Endometrium (tissue), 2 donors: ENCODE data around the gene ABCG5.

Experiments used
- FAIRE-seq: peaks from 2 replicates; lab custom pipeline; 2012; peaks lifted over from hg19 to GRCh38; lab: Jason Lieb, UNC
- donor health status: control.
- donor health status: control.

ABCG5 gene

DNA sequence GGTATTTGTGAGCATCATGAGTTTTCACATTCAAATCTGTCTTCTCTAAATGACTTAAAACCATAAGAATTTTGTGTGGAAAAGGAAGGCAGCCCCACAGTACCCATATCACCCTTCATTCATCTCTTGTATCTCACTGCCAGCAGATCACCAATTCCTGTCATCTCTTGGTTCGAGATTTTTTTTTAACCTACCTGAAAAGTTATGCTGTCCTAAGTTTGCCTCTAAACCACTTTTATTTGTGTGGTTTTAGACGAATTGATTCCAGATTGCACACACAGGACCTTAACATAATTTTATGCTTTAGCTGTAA is 32.0 kb downstream of the ABCG5 start:
- no peak for FAIRE-seq

DNA sequence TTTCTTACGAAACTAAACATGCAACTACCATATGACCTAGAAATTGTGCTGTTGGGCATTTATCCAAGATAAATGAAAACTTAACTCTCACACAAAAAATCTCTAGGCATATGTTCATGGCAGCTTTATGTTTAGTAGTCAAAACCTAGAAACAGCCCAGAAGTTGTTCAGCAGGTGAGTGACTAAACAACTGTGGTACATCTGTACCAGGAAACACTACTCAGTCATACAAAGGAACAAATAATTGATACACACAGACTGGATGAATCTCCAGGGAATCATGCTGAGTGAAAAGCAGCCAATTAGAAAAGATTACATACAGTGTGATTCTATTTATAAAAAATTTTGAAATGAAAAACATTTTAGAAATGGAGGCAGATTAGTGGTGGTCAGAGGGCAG is 35.5 kb downstream of the ABCG5 start:
- FAIRE-seq: no peak

DNA sequence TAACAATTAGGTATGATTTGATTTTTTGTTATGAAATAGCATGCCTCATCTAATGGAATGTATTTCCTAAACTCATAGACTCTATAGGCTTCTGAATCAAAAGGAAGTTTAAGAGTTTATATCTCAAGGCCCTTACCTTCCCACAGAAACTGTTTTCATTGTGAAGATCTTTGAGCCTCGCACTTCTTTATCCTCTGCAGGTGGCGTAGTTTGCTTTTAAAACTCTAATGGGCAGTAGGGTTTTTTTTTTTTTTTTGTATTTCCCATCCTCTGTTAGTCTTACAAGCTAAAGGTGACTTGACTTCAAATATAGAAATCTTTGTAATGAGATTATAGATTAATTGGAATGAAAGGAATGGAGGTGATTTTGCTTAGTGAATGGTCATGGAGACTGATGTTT is 36.5 kb downstream of the ABCG5 start:
- no peak for FAIRE-seq

DNA sequence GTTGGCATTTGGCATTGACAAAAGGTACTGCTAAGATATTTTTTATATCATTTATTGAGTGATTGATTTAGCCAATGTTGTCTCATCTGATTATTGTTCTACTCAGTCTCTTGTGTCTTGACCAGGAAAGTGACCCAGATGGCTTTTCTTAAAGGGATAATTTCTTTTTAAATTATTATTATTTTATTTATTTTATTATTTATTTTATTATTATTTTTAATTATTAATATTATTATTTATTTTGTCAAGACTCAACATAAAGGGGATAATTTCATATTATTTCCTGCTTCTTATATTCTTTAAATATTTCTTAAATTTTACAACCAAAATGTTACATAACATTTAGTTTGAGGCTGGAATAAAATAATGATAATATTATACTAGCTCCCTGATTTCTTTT is 37.7 kb downstream of the ABCG5 start:
- FAIRE-seq: peak; percentile 31

DNA sequence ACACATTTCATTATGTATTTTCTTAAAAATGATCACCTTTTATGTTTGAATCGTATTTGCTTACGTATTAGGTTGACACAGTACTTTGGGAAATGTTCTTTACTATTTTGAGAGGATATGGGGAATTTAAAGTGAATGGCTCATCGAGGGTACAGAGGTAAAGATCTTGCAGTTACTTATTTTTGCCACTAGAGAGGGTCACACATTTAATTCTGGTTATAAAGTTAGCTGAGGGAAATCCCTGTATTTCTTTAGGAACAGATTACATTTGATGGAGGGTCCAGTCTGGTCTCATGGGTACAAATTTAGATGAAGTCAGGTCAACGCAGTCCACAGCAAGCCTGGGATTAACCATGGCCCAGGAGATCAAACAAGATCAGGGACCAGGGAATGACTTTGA is 40.3 kb downstream of the ABCG5 start:
- no peak for FAIRE-seq

DNA sequence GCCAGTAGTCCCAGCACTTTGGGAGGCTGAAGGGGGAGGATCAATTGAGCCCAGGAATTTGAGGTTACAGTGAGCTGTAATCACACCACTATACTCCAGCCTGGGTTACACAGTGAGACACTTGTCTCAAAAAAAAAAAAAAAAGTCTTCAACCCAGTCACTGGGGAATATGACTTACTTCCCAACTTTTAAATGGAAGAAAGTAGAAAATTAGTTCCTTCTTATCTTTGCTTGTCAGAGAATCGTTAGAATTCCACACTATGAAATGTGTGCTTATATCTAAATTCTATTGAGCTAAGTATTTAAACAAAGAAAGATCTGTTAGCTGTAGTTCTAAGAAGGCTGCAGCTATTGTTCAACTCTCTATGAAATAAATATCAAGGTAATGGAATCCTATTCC is 42.4 kb downstream of the ABCG5 start:
- no peak for FAIRE-seq

DNA sequence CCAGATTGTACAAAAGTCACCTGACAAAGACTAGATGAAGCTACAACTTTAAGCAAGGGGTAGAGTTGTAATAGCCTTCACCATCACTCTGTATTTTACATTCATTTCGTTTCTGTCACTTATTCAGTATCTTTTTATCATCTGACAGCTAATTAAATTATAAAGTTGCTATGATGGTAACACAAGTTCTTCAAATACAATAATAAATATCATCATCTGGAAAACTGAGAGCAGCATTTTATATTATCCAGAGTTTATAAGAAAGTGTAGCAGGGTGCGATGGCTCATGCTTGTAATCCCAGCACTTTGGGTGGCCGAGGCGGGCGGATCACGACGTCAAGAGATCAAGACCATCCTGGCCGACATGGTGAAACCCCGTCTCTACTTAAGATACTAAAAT is 43.7 kb downstream of the ABCG5 start:
- no peak for FAIRE-seq

DNA sequence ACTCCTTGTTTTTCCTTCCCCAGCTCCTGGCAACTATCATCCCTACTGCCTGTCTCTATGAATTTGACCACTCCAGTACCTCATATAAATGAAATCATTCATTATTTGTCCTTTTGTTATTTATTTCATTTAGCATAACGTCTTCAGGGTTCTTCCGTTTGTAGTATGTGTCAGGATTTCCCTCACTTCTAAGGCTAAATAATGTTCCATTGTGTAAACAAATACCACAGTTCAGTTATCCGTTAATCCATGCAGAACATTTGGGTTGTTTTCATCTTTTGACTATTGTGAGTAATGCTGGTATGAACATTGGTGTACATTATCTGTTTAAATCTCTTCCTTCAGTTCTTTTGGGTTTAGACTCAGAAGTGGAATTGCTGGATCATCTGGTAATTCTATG is 46.0 kb downstream of the ABCG5 start:
- FAIRE-seq: no peak

DNA sequence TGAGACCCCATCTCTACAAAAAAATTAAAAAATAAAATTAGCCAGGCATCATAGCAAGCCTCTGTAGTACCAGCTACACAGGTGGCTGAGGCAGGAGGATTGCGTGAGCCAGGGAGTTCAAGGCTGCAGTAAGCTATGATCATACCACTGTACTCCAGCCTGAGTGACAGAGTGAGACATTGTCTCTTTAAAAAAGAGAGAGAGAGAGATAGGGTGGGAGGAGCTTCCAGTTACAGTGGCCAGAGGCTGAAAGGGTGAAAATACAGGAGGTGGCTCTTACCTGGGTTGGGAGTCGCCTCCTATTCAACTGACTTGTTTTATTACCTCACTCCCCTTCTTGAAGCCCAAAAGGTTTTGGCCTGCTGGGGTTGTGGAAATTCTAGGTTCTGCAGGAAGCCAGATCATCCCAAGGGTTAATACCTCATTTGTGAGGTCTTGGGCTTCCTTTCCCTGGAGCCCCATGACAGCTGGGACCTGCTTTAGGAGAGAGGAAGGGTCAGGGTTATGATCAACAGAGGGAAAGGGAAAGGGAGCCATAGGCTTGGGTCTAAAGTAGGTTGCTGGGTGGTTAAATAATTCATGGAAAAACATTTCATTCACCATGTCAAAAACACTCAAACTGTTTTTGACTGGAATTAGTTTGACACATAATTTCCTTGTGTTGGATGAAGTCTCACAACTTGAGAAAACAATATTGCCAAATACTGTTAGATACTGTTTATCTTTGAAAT is 47.4 kb downstream of the ABCG5 start:
- no peak for FAIRE-seq

DNA sequence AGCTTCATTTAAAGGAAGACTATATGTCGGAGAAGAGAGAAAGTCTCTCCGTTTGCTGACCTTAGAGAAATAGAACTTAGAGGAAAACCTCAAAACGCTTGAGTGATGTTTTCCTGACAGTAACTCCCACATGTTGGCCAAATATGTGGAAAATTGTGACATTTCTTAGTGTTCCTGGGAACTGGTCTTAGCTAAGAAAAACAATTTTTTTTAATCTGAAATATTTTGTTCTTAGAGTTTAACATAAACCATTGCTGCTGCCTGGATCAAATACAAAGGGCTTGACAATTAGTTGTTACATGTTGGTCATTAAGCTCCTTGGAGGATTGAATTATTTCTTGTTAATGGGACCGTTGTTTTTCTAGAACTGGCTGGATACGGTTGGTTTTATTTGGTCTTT is 48.5 kb downstream of the ABCG5 start:
- peak; percentile 97 for FAIRE-seq

DNA sequence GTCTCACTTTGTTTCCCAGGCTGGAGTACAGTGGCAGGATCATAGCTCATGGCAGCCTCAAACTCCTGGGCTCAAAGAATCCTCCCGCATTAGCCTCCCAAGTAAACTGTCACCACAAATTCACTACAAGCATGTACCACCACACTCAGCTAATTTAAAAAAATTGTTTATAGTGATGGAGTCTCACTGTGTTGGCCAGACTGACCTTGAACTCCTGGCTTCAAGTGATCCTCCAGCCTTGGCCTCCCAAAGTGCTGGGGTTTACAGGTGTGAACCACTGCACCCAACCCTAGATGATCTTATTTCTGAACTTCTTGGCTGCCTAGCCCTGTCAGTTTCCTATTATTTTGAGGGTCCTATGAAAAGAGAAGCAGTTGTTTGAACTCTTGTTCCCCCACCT is 50.0 kb downstream of the ABCG5 start:
- no peak for FAIRE-seq

DNA sequence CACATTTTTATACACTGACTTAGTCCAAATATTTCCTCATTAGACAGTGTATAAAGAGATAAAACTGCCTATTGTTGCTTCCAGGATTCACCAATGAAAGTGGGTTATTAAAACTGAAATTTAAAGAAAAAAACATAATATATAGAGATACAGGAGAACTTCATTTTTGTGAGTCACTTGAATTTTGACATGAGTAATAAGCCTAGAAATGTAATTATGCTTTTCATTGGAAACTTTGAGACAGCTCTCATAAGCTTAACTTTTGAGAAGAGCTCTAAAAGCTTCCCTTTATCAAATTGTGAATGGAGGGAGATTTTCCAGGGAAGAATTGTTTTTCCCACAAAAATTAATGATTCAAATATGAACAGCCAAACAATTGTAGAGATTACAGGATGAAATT is 50.7 kb downstream of the ABCG5 start:
- no peak for FAIRE-seq

DNA sequence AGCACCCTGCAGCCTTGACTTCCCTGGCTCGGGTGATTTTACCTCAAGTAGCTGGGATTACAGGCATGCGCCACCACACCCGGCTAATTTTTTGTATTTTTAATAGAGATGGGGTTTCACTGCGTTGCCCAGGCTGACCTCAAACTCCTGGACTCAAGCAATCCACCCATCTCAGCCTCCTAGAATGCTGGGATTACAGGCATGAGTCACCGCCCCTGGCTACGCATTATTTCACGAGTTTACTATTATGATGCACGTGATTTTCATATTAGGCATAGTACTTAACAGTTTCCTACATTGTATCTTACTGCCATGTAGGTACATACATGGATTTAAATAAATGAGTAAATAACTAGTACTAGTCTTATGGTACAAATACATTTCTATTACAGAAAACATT is 60.4 kb downstream of the ABCG5 start:
- FAIRE-seq: no peak

DNA sequence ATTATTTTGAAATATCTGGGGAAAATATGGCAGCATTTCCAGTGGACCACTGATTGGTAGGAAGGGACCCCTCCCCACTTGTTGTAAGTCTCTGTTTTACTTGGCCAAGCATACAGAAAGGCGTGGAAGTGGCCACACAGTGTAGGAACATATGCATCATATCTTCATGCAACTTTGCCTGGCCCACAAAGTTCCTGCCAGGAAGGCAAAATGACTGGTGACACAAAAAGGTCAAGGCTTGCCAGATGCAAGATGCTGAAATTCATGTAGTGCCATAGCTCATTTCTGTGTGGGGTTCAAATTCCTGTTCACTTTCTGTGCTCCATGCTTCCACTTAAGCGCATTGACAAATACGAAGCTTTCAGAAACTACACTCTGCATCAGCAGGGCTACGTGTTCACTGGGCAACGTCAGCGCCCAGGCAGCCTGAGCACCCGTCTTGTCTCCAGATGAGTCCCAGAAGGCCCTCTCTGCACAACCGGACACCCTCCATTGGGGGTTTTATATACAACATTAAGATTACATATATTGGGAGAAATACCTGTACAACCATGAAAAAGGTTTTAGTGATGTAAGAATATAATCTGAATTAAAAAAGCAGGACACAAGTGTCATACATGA is 61.2 kb downstream of the ABCG5 start:
- no peak for FAIRE-seq

DNA sequence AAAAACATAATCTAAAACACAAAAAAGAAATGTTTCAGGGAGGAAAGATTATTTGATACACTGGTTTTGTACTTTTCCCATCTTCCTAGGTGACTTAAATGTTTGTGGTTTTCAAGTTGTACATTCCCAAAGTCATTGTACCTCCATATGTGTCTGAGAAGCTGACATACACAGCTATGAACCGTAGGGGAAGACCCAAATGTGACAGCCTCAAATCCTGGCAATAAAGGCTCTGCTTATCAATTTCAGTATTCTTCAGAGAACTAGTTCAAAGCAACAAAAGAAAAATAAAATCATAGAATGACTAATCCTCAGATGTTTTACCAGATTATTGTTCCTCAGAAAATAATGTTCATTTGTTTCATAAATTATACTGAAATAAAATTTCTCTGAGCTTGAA is 62.3 kb downstream of the ABCG5 start:
- FAIRE-seq: no peak

DNA sequence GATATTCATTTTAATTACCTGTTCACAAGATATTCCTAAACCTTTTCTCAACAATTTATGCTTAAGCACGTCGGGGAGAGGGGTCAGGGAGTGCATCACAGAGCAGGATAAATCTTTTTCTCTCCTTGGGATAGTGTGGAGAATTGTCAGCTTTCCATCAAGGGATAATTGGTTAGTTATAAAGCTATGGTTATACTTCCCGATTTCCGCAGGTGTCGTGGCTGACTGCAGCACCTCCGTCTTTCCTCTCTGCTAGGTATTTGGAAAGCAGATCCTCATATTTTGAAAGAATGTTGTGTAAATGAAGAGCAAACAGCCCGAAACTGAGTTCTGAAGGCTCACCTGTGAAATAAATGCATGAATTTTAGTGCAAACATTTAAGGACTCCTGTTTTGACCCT is 64.0 kb downstream of the ABCG5 start:
- no peak for FAIRE-seq

DNA sequence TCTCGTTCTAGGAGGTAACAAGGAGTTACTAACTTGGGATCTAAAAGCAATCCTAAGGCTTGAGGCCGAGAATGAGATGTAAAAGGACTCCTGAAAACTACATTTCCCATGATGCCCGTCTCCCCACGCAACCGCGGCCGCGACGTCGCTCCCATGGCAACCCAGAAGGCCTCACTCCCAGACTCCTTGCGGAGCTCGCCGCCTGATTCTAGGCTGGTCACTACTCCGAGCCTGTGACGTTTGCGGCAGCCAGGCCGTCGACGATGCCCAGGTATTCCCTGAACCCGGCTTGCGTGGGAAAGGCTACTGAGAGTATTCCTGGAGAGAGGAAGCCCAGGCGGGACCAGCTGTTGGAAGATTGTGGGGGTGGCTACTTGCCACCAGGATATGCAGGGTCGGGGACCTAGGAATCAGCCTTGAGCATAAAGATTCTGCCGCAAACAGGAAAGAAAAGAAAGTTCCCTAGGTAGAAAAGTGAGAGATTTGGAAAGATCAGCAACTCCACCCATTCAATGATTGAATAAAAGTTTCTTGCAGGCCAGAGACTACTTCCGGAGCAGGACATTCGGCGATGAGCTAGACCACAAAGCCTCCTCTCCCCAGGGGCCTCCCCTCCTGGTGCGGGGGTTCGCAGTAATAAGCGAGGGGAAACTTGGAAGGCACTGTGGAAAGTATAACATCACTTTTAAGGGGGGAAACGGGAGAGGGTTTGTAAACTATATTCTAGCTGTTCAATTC is 64.6 kb downstream of the ABCG5 start, which contains the start of gene DYNC2LI1:
TSS of gene DYNC2LI1 (plus strand) at position 164 of the 738 bp plus-strand sequence. CDS start at position 264, 100 bp downstream.
- peak; percentile 45 for FAIRE-seq

DNA sequence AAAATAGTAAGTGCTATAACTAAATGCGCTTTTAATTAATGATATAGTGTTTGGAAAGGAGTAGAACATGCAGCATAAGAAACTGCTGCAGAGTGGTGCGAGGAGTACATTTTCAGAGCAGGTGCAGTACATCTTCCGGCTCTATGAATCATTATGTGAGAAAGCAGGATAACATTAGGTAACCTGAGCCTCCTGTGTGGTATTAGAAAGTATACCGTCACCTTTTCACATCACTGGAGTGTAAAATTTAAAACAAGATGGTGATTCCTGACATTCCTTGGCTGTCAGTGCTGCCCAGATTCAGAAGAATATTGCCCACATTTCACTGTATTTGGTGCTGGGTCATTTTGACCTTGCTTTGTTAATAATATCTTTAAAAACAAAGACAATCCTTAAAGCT is 72.6 kb downstream of the ABCG5 start:
- no peak for FAIRE-seq

DNA sequence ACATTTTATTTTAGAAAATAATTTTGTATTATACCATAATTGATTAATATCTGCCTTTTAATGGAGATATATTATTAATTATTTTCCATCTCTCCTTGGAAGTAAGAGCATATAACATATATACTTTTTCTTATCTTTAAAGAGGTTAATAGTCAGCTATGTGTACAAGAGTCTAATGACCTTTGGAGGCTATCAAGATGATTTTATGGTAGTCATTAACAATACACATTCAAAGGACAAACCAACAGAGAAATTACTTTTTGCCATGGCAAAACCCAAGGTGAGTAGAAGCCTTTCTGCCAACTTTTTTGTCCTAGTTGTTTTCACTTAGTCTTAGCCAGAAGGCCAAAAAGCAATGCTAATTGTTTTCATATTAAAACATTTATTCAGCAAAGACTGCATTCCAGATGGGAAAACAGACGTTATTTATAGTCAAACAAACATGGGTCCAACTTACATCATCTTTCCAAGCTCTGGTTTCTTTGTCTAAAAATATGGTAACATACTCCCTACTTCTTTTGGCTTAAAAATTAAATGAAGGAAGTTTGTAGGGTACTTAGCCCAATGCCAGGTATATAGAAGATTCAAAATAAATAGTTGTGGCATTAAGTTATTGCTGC is 74.4 kb downstream of the ABCG5 start:
- FAIRE-seq: peak; percentile 97

DNA sequence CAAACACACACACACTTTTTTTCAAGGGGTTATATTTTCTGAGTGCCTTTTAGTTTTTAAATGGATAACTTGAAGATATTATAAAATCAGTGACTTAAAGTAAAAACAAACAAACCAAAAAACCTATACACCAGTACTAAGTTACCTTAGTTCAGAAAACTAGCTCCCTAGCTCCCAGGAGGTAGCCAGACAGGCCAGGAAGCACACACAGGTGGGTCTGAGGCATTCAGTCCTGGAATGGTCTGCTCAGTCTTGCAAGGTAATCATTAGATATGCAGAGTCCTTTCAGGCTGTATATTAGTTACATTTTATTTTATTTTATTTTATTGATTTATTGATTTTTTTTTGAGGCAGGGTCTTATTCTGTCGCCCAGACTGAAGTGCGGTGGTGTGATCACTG is 75.5 kb downstream of the ABCG5 start:
- FAIRE-seq: no peak
